GM21737 (cell line): ENCODE results near the gene SSH2.

Source experiments
- ATAC-seq: cut with Tn5 transposase; IDR thresholded peaks from one replicate; pipeline ENCODE4 v1.9.1; 2021; ENCODE audit warnings: mild to moderate bottlenecking, moderate library complexity; ENCODE audit not compliant: unreplicated experiment

The SSH2 gene

GRCh38 chr17:29615048-29615385 is 315.0 kb downstream of the SSH2 start:
- no peak for ATAC-seq

DNA sequence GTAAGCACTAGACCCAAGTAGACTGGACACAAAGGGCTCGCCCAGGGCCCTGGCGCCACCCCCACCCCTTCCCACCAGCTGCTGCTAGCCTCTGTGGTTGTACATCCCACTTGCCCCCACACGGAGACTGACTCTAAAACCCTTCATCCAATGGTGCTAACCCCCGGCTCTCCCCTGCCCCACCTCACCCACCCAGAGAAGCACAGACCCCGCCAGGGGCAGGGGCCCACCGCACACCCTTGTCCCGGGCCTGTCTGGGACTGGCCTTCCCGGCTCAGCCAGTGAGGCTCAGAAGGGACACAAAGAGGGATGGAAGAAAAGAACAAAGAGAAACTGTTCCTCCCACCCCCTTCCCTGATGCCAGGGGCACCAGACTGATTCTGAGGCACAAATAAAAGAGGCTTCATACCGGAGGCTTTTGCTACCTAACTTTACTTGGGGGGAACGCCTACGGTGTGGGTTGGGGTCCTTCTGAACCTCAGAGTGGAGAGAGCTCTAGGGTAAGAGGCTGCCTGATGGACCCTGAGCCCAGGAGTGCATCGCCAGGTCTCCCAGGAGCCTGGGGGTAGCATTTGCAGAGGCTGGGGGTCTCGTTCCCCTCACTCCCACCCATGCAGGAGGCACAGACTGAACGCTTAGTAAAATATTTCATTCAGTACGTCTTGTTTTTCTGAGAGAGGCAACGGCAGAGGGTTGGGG is 315.5 kb downstream of the SSH2 start:
- ATAC-seq = no peak

DNA sequence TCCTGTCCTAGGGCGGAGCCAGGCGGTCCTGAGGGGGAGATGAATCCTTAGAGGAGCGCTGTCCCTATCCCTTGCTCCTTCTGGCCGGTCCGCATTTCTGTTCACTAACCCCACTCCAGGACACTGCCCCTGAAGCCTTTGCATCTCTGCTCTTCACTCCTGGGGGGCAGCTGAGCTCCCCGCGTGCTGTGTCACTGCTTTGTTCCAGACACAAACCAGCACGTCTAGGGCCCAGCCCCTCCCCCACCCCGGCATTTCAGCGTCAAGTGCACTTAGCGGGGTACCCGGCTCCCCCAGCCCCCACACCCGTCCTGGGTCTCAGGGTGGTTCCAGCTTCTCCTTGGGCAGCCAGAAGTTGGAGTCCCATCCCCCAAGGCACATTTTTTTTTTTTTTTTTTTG is 316.2 kb downstream of the SSH2 start:
- no peak for ATAC-seq

GRCh38 chr17:29613352-29613837 is 316.6 kb downstream of the SSH2 start:
- ATAC-seq = peak; percentile 42

DNA sequence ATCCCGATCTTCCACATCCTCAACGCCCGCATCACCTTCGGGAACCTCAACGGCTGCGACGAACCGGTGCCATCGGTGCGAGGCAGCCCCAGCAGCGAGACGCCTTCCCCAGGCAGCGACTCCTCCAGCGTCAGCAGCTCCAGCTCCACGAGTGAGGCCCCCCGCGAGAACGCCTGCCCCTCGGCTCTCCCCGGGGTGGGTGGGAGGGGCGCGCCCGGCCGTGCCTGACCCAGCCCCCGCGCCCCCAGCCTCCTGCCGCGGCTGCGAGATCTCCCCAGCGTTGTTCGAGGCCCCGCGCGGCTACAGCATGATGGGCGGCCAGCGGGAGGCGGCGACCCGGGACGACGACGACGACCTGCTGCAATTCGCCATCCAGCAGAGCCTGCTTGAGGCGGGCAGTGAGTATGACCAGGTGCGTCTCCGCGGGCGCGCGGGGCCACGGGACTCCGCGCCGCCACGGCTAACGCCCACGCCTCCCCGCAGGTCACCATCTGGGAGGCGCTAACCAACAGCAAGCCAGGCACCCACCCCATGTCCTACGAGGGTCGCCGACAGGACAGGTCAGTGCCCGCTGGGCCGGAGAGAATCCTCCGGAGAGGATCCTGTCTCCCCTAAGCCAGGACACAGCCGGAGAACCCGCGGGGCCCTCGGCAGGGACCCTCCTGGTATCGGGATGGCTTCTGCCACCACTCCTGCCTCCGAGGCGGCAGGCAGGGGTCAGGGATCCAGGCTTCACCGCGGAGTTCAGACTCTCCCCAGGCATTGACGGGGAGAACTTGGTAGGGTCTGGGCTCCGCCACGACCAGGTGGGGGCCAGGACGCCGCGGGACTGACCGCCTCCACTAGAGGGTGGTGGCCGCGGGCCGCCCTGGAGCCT is 317.4 kb downstream of the SSH2 start:
- ATAC-seq = no peak

DNA sequence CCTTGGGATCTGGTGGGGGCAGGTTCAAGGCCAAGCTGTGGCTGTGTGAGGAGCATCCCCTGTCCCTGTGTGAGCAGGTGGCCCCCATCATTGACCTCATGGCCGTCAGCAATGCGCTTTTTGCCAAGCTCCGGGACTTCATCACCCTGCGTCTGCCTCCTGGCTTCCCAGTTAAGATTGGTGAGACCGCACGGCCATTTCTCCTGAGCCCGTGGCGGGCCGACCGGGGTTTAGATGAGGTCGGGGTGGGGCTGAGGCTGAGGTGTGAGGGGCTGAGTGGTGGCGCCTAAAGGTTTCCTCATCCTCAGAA is 318.0 kb downstream of the SSH2 start:
- no peak for ATAC-seq

DNA sequence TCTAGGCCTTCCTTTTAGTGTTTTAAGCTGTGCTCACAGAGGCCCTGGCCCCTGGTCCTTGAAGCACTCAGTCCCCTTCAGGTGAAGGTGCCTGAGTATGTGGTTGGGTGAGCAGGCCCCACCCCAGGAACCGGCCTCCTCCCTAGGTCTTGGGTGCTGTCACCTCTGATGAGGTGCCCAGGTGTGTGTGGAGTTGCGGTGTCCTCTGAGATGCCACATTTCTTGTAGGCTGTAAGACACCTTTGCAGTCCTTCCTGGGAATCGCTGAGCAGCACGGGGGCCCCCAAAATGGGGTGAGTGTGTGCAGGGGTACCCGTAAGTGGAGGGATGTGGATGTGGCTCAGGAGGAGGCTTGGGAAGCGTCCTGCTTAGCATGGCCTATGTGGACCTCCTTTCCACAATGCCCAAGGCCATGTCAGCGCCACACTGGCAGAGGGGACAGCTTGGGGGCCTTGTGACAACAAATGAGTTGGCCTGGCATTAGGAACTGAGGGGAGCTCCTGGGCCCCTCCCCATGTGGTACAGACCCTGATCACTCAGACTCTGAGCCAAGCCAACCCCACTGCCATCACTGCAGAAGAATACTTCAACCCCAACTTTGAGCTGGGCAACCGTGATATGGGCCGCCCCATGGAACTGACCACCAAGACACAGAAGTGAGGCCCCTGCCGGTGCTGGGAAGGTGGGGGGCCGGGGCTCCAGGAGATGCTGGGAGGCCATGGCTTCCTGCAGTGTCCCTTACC is 318.5 kb downstream of the SSH2 start:
- ATAC-seq = no peak

- ATAC-seq = no peak
Measured at GRCh38 chr17:29610395-29610794, 319.6 kb downstream of the SSH2 start.

DNA sequence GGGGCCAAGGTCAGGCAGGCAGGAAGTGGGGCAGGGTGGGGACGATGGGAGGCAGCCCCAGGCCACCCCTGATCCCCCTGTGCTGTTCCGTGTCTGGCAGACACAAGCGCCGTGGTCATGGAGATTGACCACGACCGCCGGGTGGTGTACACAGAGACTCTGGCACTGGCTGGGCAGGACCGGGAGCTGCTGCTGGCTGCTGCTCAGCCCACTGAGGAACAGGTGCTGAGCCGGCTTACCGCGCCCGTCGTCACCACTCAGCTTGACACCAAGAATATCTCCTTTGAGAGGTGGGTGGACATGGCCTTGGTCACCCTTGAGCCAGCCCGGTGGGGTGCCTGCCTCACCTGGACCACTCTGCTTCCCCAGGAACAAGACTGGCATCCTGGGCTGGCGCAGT is 321.0 kb downstream of the SSH2 start:
- no peak for ATAC-seq

DNA sequence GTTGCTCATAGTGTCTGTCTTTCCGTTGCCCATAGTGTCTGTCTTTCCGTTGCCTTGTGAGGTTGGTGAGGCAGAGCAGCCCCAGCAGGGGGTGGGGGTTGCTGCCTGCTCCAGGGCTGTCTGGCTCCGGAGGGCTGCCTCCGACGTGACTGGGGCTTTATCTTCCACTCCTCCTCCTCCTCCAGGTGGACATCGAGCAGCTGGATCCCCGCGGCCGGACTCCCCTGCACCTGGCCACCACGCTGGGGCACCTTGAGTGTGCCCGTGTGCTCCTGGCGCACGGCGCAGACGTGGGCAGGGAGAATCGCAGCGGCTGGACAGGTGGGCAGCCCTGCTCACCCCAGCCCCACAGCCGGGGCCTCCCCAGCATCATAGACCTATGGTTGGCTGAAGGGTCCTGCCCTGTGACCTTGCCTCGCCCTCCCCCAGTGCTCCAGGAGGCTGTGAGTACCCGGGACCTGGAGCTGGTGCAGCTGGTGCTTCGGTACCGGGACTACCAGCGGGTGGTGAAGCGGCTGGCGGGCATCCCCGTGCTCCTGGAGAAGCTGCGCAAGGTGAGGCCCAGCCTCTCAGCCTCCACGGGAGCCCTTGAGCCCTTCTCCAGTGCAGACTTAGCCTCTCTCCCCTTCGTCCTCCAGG is 322.4 kb downstream of the SSH2 start:
- no peak for ATAC-seq

GRCh38 chr17:29603109-29603674 is 326.8 kb downstream of the SSH2 start:
- no peak for ATAC-seq

GRCh38 chr17:29597361-29598172 is 332.5 kb downstream of the SSH2 start:
- no peak for ATAC-seq

DNA sequence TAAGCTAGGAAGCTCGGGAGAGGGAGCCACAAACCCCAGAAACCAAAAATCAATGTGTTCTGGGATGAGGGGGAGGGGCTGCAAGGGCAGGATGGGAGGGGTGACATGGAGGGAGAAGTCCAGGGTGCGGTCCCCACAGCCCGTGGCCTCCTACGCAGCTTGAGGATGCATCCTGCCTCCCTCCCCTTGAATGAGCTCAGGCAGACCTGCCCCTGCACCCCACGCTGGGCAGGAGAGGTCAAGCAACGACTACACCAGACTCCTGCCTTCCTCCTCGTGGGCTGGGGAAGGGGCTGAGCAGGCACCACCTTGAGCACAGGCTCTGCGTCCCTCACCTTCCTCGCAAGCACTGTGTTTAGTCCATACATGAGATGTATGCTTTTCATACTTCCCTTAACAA is 333.2 kb downstream of the SSH2 start:
- no peak for ATAC-seq

DNA sequence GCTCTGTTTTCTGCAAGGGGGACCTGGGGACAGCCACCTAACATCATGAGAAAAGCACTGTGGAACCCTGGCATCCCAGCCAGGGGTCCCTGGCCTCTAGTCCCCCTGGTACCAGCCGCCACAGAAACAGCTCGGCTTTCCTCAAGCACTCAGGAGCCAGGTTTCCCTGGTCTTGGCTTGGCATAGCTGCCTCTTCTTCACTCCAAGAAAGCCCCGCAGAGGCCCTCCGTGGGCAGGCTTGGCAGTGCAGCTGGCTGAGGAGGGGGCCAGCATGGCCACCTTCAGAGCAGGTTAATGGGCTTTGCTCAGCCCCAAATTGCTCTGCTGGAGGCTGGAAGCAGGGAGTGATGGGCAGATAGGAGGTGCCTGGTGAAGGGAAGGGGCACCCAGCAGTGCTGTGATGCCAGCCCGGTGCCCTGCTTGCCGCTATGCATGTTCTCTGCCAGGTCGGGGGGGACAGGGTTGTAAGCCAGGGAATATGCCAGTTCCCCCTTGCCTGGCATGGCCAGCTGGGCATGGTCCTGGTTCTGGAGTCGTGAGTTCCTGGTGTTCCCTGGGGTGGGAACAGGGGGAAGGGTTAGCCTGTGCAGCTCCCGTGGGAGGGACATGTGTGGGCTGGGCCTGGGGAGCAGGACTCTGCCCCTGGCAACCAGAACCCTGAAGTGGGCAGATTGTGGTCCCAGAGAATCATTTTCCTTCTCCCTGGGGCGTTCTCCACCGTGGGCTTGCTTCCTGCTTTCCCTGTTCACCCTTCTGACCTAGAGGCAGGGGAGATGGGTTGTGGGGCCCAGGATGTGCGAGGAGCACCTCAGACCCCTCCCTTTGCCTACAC is 333.9 kb downstream of the SSH2 start:
- ATAC-seq = no peak

DNA sequence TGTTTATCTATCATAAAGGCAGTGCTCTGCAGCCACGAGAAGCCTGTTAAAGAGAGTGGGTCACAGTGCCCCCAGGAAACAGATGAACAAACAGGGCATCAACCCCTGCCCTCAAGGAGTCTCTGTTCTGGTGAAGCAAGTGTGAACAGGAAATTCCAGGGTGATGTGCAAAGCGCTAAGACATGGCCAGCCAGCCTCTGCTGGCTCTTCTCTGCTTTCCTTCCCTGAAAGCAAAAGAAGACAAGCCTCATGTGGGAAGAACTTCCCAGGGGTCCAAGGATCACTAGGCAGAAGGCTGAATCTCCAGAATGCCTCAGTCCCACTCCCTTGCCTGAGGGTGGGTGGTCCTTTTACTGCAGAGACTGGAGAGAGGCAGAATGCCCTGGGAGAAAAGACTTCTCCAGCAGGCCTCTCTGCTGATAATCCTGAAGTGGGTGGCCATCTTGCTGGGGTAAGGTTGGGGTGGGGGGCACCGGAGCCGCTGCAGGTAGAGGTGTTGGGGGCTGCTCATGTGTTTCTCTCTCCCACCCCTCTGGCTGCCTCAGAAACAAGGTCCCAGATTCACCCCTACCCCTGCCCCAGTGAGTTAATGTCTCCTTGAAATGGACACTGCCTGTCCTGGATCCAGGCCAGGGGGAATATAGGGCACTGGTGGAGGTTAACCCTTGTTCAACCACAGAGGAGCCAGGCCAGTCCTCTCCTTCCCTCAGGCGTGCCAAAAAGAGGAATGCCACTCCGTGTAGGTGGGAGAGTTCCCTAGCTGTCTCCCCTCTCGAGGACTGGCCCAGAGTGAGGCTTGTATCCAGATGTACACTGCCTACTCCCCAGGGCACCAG is 334.7 kb downstream of the SSH2 start:
- ATAC-seq = no peak

GRCh38 chr17:29594519-29595090 is 335.4 kb downstream of the SSH2 start:
- no peak for ATAC-seq

DNA sequence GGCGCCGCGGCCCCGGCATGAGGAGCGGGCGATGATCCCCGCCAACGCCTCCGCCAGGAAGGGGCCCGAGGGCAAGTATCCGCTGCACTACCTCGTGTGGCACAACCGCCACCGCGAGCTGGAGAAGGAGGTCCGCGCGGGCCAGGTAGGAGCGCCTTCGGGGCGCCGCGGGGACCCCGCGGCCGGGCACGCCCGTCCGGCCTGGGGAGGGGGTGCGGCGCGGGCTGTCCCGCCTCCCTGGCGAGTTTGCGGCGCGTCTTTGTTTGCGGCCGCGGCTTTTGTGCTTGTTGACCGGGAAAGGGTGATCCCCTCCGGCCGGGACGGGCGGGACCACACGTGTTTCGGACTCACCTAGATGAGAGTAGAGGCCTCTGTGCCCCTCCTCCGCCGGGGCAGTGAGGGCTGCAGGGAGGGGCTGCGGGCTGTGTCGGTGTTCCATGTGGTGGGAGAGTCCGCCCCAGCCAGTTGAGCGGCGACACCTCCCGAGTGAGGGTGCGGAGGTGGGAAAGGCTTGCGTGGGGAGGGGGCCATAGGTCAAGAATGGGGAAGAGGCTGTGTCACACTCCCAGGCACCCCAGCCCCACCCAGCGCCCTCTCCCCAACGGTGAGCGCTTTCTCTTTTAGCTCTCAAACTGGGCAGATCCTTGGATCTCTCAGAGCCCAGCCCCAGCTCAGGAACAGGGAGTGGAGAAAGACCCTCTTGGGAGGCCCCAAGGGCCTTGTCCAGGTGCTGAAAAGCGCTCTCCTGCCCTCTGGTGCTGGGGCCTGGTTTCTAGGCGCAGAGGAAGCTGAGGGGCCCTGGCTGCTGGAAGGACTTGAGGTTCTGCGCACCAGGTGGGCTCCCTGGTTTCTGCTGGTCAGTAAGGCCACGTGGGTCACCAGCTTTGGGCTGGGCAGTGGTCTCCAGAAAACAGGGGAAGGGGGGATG is 336.2 kb downstream of the SSH2 start:
- no peak for ATAC-seq
